Kidney glomerular epithelial cell (primary cell): ENCODE data around the gene MBOAT7.
A peak's percentile ranks its signal among the peaks of the same experiment; 100 is the strongest.

Experiments
- DNase-seq: peaks from one replicate; lab custom pipeline; 2025; lab: John Stamatoyannopoulos, UW

MBOAT7 gene

GRCh38 chr19:54138489-54139256 lies 50.7 kb downstream of the MBOAT7 start:
- no peak for DNase-seq

GRCh38 chr19:54137699-54138488 lies 51.5 kb downstream of the MBOAT7 start, which contains the start of gene CNOT3:
CNOT3 (plus strand) TSS chr19:54137762; CDS start chr19:54142979, 5,217 bp downstream.
- no peak for DNase-seq

- peak; percentile 100 for DNase-seq
Measured at GRCh38 chr19:54136864-54137698, 52.3 kb downstream of the MBOAT7 start.

GRCh38 chr19:54136086-54136863 lies 53.1 kb downstream of the MBOAT7 start:
- DNase-seq: no peak

- DNase-seq: no peak
Measured at GRCh38 chr19:54133957-54134590, 55.3 kb downstream of the MBOAT7 start.

- no peak for DNase-seq
Measured at GRCh38 chr19:54133312-54133956, 55.9 kb downstream of the MBOAT7 start.

- no peak for DNase-seq
Measured at GRCh38 chr19:54129617-54129996, 59.8 kb downstream of the MBOAT7 start.

GRCh38 chr19:54128796-54129616 lies 60.4 kb downstream of the MBOAT7 start:
- DNase-seq: no peak

GRCh38 chr19:54128441-54128725 lies 61.0 kb downstream of the MBOAT7 start:
- DNase-seq: no peak

- DNase-seq: no peak
Measured at GRCh38 chr19:54127688-54128440, 61.5 kb downstream of the MBOAT7 start.

- no peak for DNase-seq
Measured at GRCh38 chr19:54125713-54126112, 63.7 kb downstream of the MBOAT7 start.

- no peak for DNase-seq
Measured at GRCh38 chr19:54124393-54124792, 65.0 kb downstream of the MBOAT7 start.

GRCh38 chr19:54123682-54124081 lies 65.7 kb downstream of the MBOAT7 start:
- DNase-seq: no peak
